ENCODE results near the gene POU5F1.

The POU5F1 gene

GRCh38 chr6:31144296-31144969 is 26.0 kb downstream of the POU5F1 start:
- no peak for DNase-seq

GRCh38 chr6:31143148-31143547 is 27.3 kb downstream of the POU5F1 start:
- DNase-seq = no peak

GRCh38 chr6:31142361-31142761 is 28.1 kb downstream of the POU5F1 start:
- DNase-seq = no peak

GRCh38 chr6:31140643-31141042 is 29.8 kb downstream of the POU5F1 start:
- no peak for DNase-seq

- no peak for DNase-seq
Measured at GRCh38 chr6:31139599-31139998, 30.9 kb downstream of the POU5F1 start.

GRCh38 chr6:31138982-31139381 is 31.5 kb downstream of the POU5F1 start, which contains the start of gene PSORS1C2:
Gene PSORS1C2, minus strand, starts transcription at chr6:31139066. Its CDS starts 40 bp downstream, at chr6:31139026.
- DNase-seq = no peak

GRCh38 chr6:31135710-31136109 is 34.8 kb downstream of the POU5F1 start:
- DNase-seq = no peak

GRCh38 chr6:31132806-31133205 is 37.7 kb downstream of the POU5F1 start:
- DNase-seq = no peak

- no peak for DNase-seq
Measured at GRCh38 chr6:31131595-31131994, 38.9 kb downstream of the POU5F1 start.

- DNase-seq = no peak
Measured at GRCh38 chr6:31130751-31131150, 39.7 kb downstream of the POU5F1 start.

- DNase-seq = no peak
Measured at GRCh38 chr6:31129130-31129529, 41.4 kb downstream of the POU5F1 start.

GRCh38 chr6:31128093-31128676 is 42.3 kb downstream of the POU5F1 start:
- peak in 37 of 56 donors; percentile 2 to 81 (median 12) for DNase-seq

- no peak for DNase-seq
Measured at GRCh38 chr6:31126396-31127175, 43.9 kb downstream of the POU5F1 start.

GRCh38 chr6:31125586-31126363 is 44.7 kb downstream of the POU5F1 start:
- no peak for DNase-seq

- no peak for DNase-seq
Measured at GRCh38 chr6:31125162-31125561, 45.3 kb downstream of the POU5F1 start.

GRCh38 chr6:31122791-31123706 is 47.4 kb downstream of the POU5F1 start:
- DNase-seq = peak in 33 of 56 donors; percentile 5 to 64 (median 25)

GRCh38 chr6:31121131-31121790 is 49.2 kb downstream of the POU5F1 start:
- no peak for DNase-seq

- DNase-seq = no peak
Measured at GRCh38 chr6:31120151-31120915, 50.1 kb downstream of the POU5F1 start, which contains the start of gene CDSN. Gene CDSN, minus strand, starts transcription at chr6:31120446. Its CDS starts 27 bp downstream, at chr6:31120419.

- no peak for DNase-seq
Measured at GRCh38 chr6:31118178-31118577, 52.3 kb downstream of the POU5F1 start.

All from nucleus accumbens (tissue), 56 donors.